ENCODE measurements around the gene SMIM36. TPM values are rescaled to one million over a fixed set of nuclear protein-coding genes. Genes with fewer than 3 reads are reported as not detected.
"Not testable (repeated sequence)": the region's sequence is repeated elsewhere in the genome, so short reads cannot be mapped to it uniquely, and the experiment has no call there.

SMIM36 gene
- polyA plus RNA-seq, 3 donors: 0.14 TPM; not detected in 2

DNA sequence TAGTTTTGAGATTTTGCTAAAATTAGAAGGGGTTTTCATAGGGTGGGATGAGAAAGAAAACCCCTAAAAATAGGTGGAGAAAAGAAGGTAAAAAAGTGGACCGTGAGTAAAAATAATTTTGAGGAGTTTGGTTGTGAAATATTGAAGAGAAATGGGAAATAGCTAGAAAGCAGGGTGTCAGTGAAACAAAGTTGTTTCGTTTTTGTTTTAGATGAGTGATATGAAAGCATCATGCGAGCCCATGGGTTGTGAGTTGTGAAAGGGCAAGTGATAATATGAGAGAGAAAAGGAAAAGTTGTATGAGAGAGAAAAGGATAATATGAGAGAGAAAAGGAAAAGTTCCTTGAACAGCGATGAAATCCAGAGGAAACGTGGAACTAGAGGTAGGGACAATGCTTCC lies 7.3 kb upstream of the SMIM36 start:
- no peak for DNase-seq (ENCODE audit: extremely low read depth in 1 of 11, low read depth in 9 of 11, low spot score in 4 of 11)

DNA sequence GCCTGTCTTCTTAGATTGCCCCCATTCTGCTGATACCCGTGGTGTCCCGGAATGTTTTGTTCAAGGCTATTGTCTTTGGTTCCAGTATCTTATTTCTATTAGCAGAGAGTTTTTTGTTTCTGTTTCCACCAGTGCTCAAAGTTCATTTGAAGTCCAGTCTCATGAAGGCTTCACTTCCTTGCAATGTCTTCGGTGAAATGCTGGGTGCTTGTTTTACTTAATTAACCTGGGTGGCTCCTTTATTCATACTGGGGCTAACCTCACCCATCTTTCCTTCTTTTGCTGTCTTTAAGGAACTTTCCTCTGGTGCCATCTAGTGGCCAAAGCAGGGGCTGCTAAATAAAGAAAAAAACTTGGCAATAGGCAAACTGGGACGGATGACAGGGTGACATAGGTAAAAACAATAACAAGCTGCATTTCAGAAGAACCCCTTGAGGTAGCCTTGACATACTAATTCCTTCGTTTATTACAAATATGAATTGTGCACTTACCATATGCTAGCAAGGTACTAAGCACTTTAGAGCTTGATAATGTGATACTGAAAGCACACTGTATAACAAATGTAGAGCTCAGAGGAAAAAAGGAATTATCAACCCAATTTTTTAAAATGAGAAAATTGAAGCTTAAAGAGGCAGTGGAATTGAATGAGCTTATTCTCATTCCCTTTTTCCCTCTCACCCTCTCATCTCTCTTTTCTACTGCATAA lies 2.8 kb upstream of the SMIM36 start:
- peak; percentile 43 to 79 (median 62) for DNase-seq (ENCODE audit: extremely low read depth in 1 of 11, low read depth in 9 of 11, low spot score in 4 of 11)

DNA sequence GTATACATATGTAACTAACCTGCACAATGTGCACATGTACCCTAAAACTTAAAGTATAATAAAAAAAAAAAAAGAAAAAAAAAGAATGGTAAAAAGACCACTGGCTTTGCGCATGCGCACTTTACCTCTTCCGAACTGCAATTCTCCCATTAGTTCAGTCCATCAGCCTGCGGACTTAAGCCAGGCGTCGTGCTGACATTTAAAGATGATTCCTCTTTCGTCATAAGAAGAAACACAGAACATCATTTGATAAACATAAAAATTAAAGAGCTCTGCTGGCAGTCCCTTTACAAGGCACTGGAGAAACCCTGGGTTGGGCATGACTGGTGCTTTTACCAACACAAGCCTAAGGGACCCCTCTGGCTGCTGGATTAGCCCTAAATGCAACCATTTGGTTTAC lies 3.6 kb downstream of the SMIM36 start:
- DNase-seq (ENCODE audit: extremely low read depth in 1 of 11, low read depth in 9 of 11, low spot score in 4 of 11): not testable (repeated sequence)

GRCh38 chr17:55501626-55502025 lies 9.6 kb downstream of the SMIM36 start:
- not testable (repeated sequence) for DNase-seq (ENCODE audit: extremely low read depth in 1 of 11, low read depth in 9 of 11, low spot score in 4 of 11)

DNA sequence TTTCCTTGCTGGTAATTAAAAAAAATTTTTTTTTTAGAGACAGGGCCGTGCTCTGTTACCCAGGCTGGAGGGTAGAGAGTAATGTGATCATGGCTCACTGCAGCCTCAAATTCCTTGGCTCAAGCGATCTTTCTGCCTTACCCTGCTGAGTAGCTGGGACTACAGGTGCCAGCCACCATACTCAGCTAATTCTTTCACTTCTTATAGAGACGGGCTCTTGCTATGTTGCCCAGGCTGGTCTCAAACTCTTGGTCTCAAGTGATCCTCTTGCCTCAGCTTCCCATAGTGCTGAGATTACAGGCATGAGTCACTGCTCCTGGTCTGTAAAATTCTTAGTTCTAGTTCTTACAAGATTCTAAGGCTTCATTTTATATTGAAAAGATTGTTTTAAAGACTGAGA lies 11.1 kb downstream of the SMIM36 start:
- DNase-seq (ENCODE audit: extremely low read depth in 1 of 11, low read depth in 9 of 11, low spot score in 4 of 11): no peak

- DNase-seq (ENCODE audit: extremely low read depth in 1 of 11, low read depth in 9 of 11, low spot score in 4 of 11): no peak
These were observed 15.0 kb downstream of the SMIM36 start for GRCh38 chr17:55496094-55496881.

DNA sequence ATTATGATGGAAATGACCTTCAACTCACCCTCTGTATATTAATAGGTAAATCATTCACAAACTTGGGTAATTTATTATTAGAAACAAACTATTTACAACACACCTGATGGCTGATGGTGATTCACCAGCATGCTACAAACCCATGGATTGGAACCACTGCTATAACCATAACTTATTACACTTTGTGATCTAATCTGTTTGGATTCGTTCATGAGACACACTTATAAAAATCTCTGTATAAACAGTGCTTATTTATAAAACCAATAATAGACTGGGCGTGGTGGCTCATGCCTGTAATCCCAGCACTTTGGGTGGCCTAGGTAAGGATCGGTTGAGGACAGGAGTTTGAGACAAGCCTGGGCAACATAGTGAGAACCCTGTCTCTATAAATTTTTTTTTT lies 16.0 kb downstream of the SMIM36 start:
- no peak for DNase-seq (ENCODE audit: extremely low read depth in 1 of 11, low read depth in 9 of 11, low spot score in 4 of 11)

DNA sequence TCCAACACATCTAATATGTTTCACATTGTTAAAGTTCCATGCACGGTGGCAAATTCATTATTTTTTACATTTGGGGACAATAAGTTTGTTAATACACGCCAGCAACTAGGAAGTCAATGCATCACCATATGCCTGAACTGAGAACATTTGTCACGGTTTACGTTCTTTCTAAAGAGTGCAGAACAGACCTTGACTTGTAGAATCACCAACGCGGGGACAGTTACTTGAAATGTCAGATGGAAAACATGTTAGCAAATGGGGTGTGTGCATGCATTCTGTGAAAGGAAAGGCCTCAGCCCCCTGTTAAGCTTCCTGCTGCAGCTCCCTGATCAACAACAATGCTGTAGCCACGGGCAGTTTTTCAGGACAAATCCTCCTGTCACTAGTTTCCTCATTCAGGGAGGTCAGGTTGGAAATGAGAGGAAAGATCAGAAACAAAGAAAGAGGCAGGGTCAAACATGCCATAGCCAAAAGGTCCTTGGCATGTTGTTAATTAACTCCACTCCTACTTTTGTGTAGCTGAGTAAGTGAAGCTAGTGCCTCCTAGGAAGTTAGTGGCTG lies 18.4 kb downstream of the SMIM36 start:
- DNase-seq (ENCODE audit: extremely low read depth in 1 of 11, low read depth in 9 of 11, low spot score in 4 of 11): no peak

GRCh38 chr17:55490376-55490775 lies 20.9 kb downstream of the SMIM36 start:
- DNase-seq (ENCODE audit: extremely low read depth in 1 of 11, low read depth in 9 of 11, low spot score in 4 of 11): no peak

GRCh38 chr17:55487695-55488432 lies 23.4 kb downstream of the SMIM36 start:
- no peak for DNase-seq (ENCODE audit: extremely low read depth in 1 of 11, low read depth in 9 of 11, low spot score in 4 of 11)

DNA sequence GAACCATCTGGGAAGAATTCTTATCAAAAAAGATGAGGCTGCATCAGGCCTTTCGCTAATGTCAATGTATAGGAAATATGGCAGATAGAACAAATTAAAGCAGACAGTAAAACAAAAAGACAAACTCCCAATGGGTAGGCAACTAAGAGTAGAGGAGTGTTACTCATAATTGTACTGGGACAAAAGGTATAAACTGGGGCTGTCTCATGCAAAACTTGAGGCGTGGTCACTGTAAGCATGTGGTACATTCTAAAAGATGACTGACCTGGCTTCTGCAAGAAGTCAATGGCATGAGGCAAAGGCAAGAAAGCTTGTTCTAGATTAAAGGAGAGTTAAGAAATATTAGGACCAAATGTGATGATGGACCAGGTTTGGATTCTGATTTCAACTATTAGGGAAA lies 26.7 kb downstream of the SMIM36 start:
- DNase-seq (ENCODE audit: extremely low read depth in 1 of 11, low read depth in 9 of 11, low spot score in 4 of 11): no peak

- DNase-seq (ENCODE audit: extremely low read depth in 1 of 11, low read depth in 9 of 11, low spot score in 4 of 11): no peak
These were observed 28.5 kb downstream of the SMIM36 start for GRCh38 chr17:55482591-55483389.

DNA sequence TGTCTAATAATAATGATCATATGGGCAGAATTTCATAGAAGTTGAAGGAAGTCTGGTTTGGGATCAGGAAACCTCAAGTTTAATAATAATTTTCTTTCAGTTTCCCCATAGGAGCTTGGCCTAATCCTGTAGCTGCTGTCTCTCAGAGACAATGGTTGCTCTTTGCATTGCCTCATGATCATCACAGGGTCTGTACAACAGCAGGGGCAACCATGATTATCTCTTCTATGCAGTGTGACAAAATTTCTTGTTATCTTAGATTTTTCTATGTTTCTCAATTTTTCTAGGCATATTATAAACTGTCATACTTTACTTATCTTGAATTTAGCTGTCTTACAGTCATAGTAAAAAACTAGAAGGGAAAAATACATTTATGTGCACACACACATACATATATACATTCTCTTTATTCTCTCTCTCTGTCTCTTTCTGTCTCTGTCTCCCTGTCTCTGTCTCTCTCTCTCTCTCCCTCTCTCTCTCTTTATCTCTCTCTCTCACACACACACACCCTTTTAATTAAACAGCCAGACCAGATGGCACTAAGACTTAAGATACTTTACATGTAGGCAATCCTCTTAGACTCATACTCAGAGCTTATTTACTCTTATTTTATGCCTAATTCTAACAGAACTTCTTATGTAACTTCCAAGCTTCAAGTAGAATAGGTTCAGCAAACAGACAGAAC lies 30.5 kb downstream of the SMIM36 start:
- DNase-seq (ENCODE audit: extremely low read depth in 1 of 11, low read depth in 9 of 11, low spot score in 4 of 11): no peak

- DNase-seq (ENCODE audit: extremely low read depth in 1 of 11, low read depth in 9 of 11, low spot score in 4 of 11): no peak
These were observed 31.3 kb downstream of the SMIM36 start for GRCh38 chr17:55479903-55480302.

- DNase-seq (ENCODE audit: extremely low read depth in 1 of 11, low read depth in 9 of 11, low spot score in 4 of 11): no peak
These were observed 32.3 kb downstream of the SMIM36 start for GRCh38 chr17:55478971-55479370.

GRCh38 chr17:55466671-55467070 lies 44.6 kb downstream of the SMIM36 start:
- DNase-seq (ENCODE audit: extremely low read depth in 1 of 11, low read depth in 9 of 11, low spot score in 4 of 11): no peak

- DNase-seq (ENCODE audit: extremely low read depth in 1 of 11, low read depth in 9 of 11, low spot score in 4 of 11): not testable (repeated sequence)
These were observed 45.5 kb downstream of the SMIM36 start for GRCh38 chr17:55465771-55466170.

DNA sequence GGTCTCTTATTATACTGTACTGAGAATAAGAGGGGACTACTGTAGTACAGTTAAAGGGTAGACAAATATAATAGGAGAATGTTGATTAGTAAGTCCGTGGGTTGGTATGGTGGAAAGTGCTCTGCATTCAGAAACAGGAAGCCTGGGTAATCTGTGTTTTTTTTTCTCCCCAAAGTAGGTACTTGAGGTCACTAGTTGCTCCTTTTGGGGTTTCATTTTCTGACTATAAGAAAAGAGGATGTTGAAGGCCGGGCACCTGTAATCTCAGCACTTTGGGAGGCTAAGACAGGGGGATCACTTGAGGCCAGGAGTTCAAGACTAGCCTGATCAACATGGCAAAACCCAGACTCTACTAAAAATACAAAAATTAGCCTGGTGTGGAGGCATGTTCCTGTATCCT lies 47.7 kb downstream of the SMIM36 start:
- DNase-seq (ENCODE audit: extremely low read depth in 1 of 11, low read depth in 9 of 11, low spot score in 4 of 11): no peak

Data from renal cortex interstitium (tissue), 11 donors.